Measurements from ENCODE around the gene ERBB4. TPM values are rescaled to one million over a fixed set of nuclear protein-coding genes. Genes with fewer than 3 reads are reported as not detected.

The ERBB4 gene
- total and polyA plus RNA-seq, 7 donors = under 0.01 to 0.33 (median 0.08) TPM; not detected in 1

DNA sequence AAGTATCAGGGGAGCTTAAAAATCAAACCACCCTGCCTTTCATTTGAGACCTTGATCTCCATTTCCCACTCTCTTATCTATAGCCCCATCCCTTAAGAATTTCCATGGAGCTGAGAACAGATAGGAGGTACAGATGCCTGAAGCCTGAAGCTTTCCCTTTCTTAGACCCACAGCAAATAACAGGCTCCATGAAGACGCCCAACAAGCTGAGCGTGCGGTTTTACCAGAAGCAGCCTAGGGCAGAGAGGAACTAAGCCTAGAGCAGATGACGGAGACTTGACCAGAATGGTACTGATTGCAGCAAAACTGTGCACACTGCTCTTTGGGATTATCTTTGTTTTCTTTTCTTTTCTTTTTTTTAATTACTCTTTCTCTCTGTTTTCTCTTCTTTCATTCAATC is 1.7 kb upstream of the ERBB4 start:
- H3K27ac ChIP-seq = no peak overlapping the region
- no peak overlapping the region for H3K4me3 ChIP-seq
- no peaks in the 10 kb centered on the region for H3K9me3 ChIP-seq
- TF ChIP-seq POLR2A (IDR thresholded peaks at IDR 0.05) (no peak), POLR2AphosphoS5 (IDR thresholded peaks at IDR 0.05) (no peak), EP300 (IDR thresholded peaks at IDR 0.05) (no peak)
- TF ChIP-seq, protein P1, sequence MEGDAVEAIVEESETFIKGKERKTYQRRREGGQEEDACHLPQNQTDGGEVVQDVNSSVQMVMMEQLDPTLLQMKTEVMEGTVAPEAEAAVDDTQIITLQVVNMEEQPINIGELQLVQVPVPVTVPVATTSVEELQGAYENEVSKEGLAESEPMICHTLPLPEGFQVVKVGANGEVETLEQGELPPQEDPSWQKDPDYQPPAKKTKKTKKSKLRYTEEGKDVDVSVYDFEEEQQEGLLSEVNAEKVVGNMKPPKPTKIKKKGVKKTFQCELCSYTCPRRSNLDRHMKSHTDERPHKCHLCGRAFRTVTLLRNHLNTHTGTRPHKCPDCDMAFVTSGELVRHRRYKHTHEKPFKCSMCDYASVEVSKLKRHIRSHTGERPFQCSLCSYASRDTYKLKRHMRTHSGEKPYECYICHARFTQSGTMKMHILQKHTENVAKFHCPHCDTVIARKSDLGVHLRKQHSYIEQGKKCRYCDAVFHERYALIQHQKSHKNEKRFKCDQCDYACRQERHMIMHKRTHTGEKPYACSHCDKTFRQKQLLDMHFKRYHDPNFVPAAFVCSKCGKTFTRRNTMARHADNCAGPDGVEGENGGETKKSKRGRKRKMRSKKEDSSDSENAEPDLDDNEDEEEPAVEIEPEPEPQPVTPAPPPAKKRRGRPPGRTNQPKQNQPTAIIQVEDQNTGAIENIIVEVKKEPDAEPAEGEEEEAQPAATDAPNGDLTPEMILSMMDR (IDR thresholded peaks at IDR 0.05) = no peak
- intact Hi-C loops (cut with DNase I) = loop anchor here (10.0 kb wide), 1 partner anchor 396 kb away; no protein-coding TSS in a partner anchor
- WGBS, 2 donors = 66 to 72% methylated on average over 4 of the region's 4 CpGs
- peaks cover 0 to 27% (median 21%) of the 10 kb centered on the region in 4 donors for H3K4me1 ChIP-seq
- H3K36me3 ChIP-seq = no peaks in the 10 kb centered on the region
- peaks cover 6 to 32% (median 11%) of the 10 kb centered on the region in 3 donors for H3K27me3 ChIP-seq
- no peak for DNase-seq

DNA sequence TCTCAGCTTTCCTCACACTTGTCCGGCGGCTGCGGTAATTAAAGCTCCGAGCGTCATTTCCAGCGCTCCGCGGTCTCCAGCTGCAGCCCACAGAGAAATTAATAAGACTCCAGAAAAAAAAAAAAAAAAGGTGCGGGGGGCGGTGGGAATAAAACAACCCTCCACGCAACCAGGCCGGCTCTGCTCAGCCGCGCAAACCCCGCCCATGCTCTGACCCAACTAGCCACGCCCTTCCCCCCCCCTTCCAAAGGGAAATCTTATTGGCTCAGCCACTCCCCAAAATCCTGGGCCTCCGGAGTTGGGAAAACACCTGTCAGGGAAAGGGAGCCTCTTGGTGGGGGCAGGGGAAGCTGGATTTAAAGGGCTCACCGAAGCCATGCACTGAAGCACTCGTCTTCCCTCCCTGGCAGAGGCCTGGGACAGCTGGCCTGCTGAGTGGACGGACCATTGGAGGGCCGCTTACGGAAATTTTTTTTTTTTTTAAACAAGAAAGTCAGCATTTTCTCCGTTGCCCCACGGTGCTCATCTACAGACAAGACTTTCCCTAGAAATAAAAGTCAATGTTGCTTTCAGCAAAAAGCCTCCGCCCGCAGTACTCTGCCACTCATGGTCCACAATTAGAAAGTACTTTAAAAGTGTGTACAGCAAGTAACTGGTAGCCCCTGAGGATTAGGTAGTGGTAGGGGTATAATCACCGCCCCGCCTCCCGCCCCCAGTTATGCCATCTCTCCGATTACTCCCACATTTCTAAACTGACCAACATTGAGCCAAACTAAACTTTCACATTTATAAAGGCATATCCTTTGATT is 674 bp upstream of the ERBB4 start:
- WGBS, 2 donors = 20 to 25% methylated on average over 30 of the region's 30 CpGs
- Histone ChIP-seq H3K27ac (peak overlapping the region in 1 of 4 donors; percentile 48), H3K36me3 (no peaks in the 10 kb centered on the region), H3K4me1 (peaks cover 0 to 27% (median 21%) of the 10 kb centered on the region in 4 donors), H3K4me3 (peak overlapping the region; percentile 38 to 68 (median 60)), H3K9me3 (no peaks in the 10 kb centered on the region), H3K27me3 (peaks cover 6 to 32% (median 11%) of the 10 kb centered on the region in 3 donors)
- DNase-seq = peak; percentile 52
- intact Hi-C loops (cut with DNase I) = loop anchor here (10.0 kb wide), 1 partner anchor 204 kb away; no protein-coding TSS in a partner anchor
- TF ChIP-seq, protein P1 (IDR thresholded peaks at IDR 0.05) = no peak
- TF ChIP-seq POLR2A (IDR thresholded peaks at IDR 0.05) = no peak
- TF ChIP-seq POLR2AphosphoS5 (IDR thresholded peaks at IDR 0.05) = no peak
- TF ChIP-seq EP300 (IDR thresholded peaks at IDR 0.05) = no peak

- Histone ChIP-seq H3K4me3 (peak overlapping the region; percentile 38 to 68 (median 60)), H3K9me3 (no peaks in the 10 kb centered on the region), H3K27ac (peak overlapping the region in 1 of 4 donors; percentile 48), H3K4me1 (peaks cover 0 to 27% (median 21%) of the 10 kb centered on the region in 4 donors), H3K36me3 (no peaks in the 10 kb centered on the region), H3K27me3 (peaks cover 6 to 32% (median 11%) of the 10 kb centered on the region in 3 donors)
- TF ChIP-seq EP300 (IDR thresholded peaks at IDR 0.05) (no peak), POLR2A (IDR thresholded peaks at IDR 0.05) (no peak), POLR2AphosphoS5 (IDR thresholded peaks at IDR 0.05) (no peak)
- TF ChIP-seq, protein P1 (IDR thresholded peaks at IDR 0.05) = no peak
- intact Hi-C loops (cut with DNase I) = loop anchor here (10.0 kb wide), 1 partner anchor 203 kb away; no protein-coding TSS in a partner anchor
- DNase-seq = no peak
- WGBS, 2 donors = 1% methylated on average over 44 of the region's 44 CpGs
These were observed 787 bp downstream of the ERBB4 start for GRCh38 chr2:212537726-212538304.

DNA sequence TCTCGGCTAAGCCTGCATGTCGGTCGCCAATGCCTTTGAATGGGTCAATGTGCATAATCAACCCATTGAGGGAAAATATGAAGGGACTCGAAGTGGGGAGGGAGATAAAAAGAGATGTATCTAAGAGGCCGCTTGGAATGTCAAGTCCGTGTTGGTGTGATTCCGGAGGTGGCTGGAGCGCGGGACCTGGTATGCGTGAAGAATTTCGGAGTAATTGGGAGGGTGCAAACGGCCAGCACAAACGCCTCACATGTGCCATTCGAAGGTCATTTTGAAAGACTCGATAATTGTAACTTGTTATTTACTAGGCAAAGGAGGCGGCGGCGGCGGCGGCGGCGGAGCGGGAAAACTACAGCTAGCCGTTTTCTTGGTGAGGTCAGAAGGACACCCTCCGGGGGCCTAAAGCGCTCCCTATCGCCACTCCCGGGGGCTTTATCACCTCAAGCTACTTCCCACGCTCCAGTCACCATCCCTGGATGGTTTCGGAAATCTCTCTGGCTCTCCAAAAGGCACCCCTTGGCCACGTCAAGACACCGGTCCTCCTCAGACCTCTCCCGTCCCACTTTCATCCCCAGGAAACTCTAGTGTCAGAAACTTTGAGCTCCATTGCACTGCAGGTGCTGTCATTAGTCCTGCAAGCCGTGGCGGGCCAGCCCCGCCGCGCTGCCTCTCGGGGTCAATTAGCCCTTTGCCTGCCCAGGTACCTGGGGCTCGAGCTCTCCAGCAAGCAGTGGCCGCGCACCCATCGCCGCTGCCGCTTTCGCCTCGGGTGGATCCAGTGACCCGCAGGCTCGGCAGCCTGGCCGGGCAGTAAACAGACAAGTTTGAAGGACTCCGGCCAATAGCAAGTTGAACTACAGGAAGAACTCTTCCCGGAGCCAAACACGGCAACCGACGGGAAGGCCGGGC is 1.5 kb downstream of the ERBB4 start:
- intact Hi-C loops (cut with DNase I) = loop anchor here (10.0 kb wide), 1 partner anchor 202 kb away; no protein-coding TSS in a partner anchor
- peaks cover 0 to 27% (median 21%) of the 10 kb centered on the region in 4 donors for H3K4me1 ChIP-seq
- H3K27me3 ChIP-seq = peaks cover 6 to 32% (median 11%) of the 10 kb centered on the region in 3 donors
- peak overlapping the region in 1 of 4 donors; percentile 48 for H3K27ac ChIP-seq
- no peaks in the 10 kb centered on the region for H3K9me3 ChIP-seq
- H3K4me3 ChIP-seq = peak overlapping the region; percentile 38 to 68 (median 60)
- no peak for DNase-seq
- TF ChIP-seq POLR2A (IDR thresholded peaks at IDR 0.05) = no peak
- TF ChIP-seq POLR2AphosphoS5 (IDR thresholded peaks at IDR 0.05) = no peak
- TF ChIP-seq, protein P1 (IDR thresholded peaks at IDR 0.05) = no peak
- no peak for TF ChIP-seq EP300 (IDR thresholded peaks at IDR 0.05)
- H3K36me3 ChIP-seq = no peaks in the 10 kb centered on the region
- WGBS, 2 donors = 2 to 3% methylated on average over 56 of the region's 56 CpGs
